ENCODE data around the gene C8B.
A peak's percentile ranks its signal among the peaks of the same experiment; 100 is the strongest.

C8B gene

GRCh38 chr1:56973923-56974742, 8.3 kb upstream of the C8B start:
- TF ChIP-seq CTCF (IDR thresholded peaks at IDR 0.05; ENCODE audit: low read depth, low read length, missing control alignments): no peak
- DNase-seq (ENCODE audit: low read depth): no peak
- no peak overlapping the region for H3K4me3 ChIP-seq (ENCODE audit: low read depth, low read length)

- DNase-seq (ENCODE audit: low read depth): no peak
- no peak overlapping the region for H3K4me3 ChIP-seq (ENCODE audit: low read depth, low read length)
- TF ChIP-seq CTCF (IDR thresholded peaks at IDR 0.05; ENCODE audit: low read depth, low read length, missing control alignments): no peak
These were observed 7.2 kb upstream of the C8B start for GRCh38 chr1:56972976-56973375.

- DNase-seq (ENCODE audit: low read depth): no peak
- TF ChIP-seq CTCF (IDR thresholded peaks at IDR 0.05; ENCODE audit: low read depth, low read length, missing control alignments): no peak
These were observed 4.5 kb upstream of the C8B start for GRCh38 chr1:56970280-56970679.

GRCh38 chr1:56968878-56969495, 3.2 kb upstream of the C8B start:
- H3K4me3 ChIP-seq (ENCODE audit: low read depth, low read length): no peak overlapping the region
- no peak for DNase-seq (ENCODE audit: low read depth)
- TF ChIP-seq CTCF (IDR thresholded peaks at IDR 0.05; ENCODE audit: low read depth, low read length, missing control alignments): no peak

More at GRCh38 chr1:56970280-56970679, 4.5 kb upstream of the C8B start:
- H3K4me3 ChIP-seq (ENCODE audit: low read depth, low read length): no peak overlapping the region

GRCh38 chr1:56967900-56968832, 2.4 kb upstream of the C8B start:
- H3K4me3 ChIP-seq (ENCODE audit: low read depth, low read length): no peak overlapping the region
- peak; percentile 39 for TF ChIP-seq CTCF (IDR thresholded peaks at IDR 0.05; ENCODE audit: low read depth, low read length, missing control alignments)
- DNase-seq (ENCODE audit: low read depth): no peak

GRCh38 chr1:56967355-56967754, 1.5 kb upstream of the C8B start:
- no peak for TF ChIP-seq CTCF (IDR thresholded peaks at IDR 0.05; ENCODE audit: low read depth, low read length, missing control alignments)
- no peak for DNase-seq (ENCODE audit: low read depth)
- H3K4me3 ChIP-seq (ENCODE audit: low read depth, low read length): no peak overlapping the region
